Hepatocyte (in vitro differentiated cells): Measurements from ENCODE around the gene STEAP2.

ENCODE experiments used
- CTCF ChIP-seq: fragments of 200-600 bp; sonication (generic); IDR thresholded peaks from 2 replicates; pipeline ENCODE4 v1.5.1; 2016; ENCODE audit warnings: antibody characterized with exemption, mild to moderate bottlenecking; ENCODE audit not compliant: poor library complexity
- EZH2phosphoT487 ChIP-seq: fragments of 200-600 bp; sonication (generic); IDR thresholded peaks from one replicate; pipeline ENCODE4 v1.6.1; 2018; ENCODE audit warnings: antibody characterized with exemption, mild to moderate bottlenecking, low read depth, moderate library complexity; ENCODE audit not compliant: unreplicated experiment, severe bottlenecking

GRCh38 chr7:90225181-90225580 is 13.6 kb downstream of the STEAP2 start:
- no peak for TF ChIP-seq CTCF
- no peak for TF ChIP-seq EZH2phosphoT487
